Liver (tissue), 3 donors: ENCODE data around the gene PGA5.

Source experiments
- CTCF ChIP-seq: fragments of 150-350 bp; IDR thresholded peaks from 2 replicates; pipeline ENCODE4 v1.5.1; 2017; ENCODE audit warnings: improper control_type of control experiment, low read depth, low read length; ENCODE audit not compliant: missing input control
- HNF4G ChIP-seq: IDR thresholded peaks from 2 replicates; pipeline ENCODE4 v1.6.1; 2016; ENCODE audit warnings: antibody characterized with exemption
- MAX ChIP-seq: IDR thresholded peaks from 2 replicates; pipeline ENCODE4 v1.6.1; 2016; ENCODE audit warnings: antibody characterized with exemption
- RAD21 ChIP-seq, 2 donors: IDR thresholded peaks; 2 replicates each; pipeline ENCODE4 v1.6.1; 2016; ENCODE audit warnings: antibody characterized with exemption in 2 of 2, mild to moderate bottlenecking in 2 of 2
- RXRA ChIP-seq, 2 donors: IDR thresholded peaks; 2 replicates each; pipeline ENCODE4 v1.6.1; 2017 to 2018; ENCODE audit warnings: antibody characterized with exemption in 2 of 2, mild to moderate bottlenecking in 1 of 2
- YY1 ChIP-seq: IDR thresholded peaks from 2 replicates; pipeline ENCODE4 v1.6.1; 2016; ENCODE audit warnings: antibody characterized with exemption, mild to moderate bottlenecking
- donor health status: healthy.
- donor health status: healthy.

- no peak for TF ChIP-seq HNF4G
- TF ChIP-seq CTCF: no peak
- no peak for TF ChIP-seq RXRA (IDR thresholded peaks at IDR 0.05)
- no peak for TF ChIP-seq MAX
- TF ChIP-seq YY1: no peak
- TF ChIP-seq RAD21 (IDR thresholded peaks at IDR 0.05): no peak
Measured at GRCh38 chr11:61264371-61264770, 23.4 kb downstream of the PGA5 start.
